Measurements from ENCODE around the gene ASAP3. TPM values are rescaled to one million over a fixed set of nuclear protein-coding genes. Genes with fewer than 3 reads are reported as not detected.
A peak's percentile ranks its signal among the peaks of the same experiment; 100 is the strongest.

Gene ASAP3
- total and polyA plus RNA-seq, 9 of the 15 experiments (the other 6 are each of a cell fraction or from before 2014, with no cell fraction given) = 1.7 to 31.2 (median 17.4) TPM

- TF ChIP-seq, protein P1, sequence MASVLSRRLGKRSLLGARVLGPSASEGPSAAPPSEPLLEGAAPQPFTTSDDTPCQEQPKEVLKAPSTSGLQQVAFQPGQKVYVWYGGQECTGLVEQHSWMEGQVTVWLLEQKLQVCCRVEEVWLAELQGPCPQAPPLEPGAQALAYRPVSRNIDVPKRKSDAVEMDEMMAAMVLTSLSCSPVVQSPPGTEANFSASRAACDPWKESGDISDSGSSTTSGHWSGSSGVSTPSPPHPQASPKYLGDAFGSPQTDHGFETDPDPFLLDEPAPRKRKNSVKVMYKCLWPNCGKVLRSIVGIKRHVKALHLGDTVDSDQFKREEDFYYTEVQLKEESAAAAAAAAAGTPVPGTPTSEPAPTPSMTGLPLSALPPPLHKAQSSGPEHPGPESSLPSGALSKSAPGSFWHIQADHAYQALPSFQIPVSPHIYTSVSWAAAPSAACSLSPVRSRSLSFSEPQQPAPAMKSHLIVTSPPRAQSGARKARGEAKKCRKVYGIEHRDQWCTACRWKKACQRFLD (CRISPR knock-in tag; IDR thresholded peaks at IDR 0.05) = 0 out of 2 replicates have a peak, but pooled peaks have one; percentile 60
- TF ChIP-seq, protein P2, sequence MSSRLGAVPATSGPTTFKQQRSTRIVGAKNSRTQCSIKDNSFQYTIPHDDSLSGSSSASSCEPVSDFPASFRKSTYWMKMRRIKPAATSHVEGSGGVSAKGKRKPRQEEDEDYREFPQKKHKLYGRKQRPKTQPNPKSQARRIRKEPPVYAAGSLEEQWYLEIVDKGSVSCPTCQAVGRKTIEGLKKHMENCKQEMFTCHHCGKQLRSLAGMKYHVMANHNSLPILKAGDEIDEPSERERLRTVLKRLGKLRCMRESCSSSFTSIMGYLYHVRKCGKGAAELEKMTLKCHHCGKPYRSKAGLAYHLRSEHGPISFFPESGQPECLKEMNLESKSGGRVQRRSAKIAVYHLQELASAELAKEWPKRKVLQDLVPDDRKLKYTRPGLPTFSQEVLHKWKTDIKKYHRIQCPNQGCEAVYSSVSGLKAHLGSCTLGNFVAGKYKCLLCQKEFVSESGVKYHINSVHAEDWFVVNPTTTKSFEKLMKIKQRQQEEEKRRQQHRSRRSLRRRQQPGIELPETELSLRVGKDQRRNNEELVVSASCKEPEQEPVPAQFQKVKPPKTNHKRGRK (tag; IDR thresholded peaks at IDR 0.05) = no peak
- TF ChIP-seq LARP7 (IDR thresholded peaks at IDR 0.05) (no peak), TFE3 (CRISPR knock-in tag; IDR thresholded peaks at IDR 0.05) (no peak), ZNF23 (CRISPR knock-in tag; IDR thresholded peaks at IDR 0.05) (no peak), U2AF2 (optimal IDR thresholded peaks at IDR 0.05; ENCODE audit: low read depth, low read length) (no peak), FUS (optimal IDR thresholded peaks at IDR 0.05; ENCODE audit: low read depth, low read length) (no peak), TAL1 (IDR thresholded peaks at IDR 0.05) (no peak), YY1 (IDR thresholded peaks at IDR 0.05; ENCODE audit: borderline replicate concordance in 1 of 3, control insufficient read depth in 1 of 3, extremely low read depth in 1 of 3, insufficient read depth in 3 of 3, insufficient read length in 1 of 3, insufficient replicate concordance in 2 of 3, low read depth in 1 of 3, low read length in 2 of 3) (peak in 1 of 3 experiments; percentile 23), RB1 (IDR thresholded peaks at IDR 0.05; ENCODE audit: low read depth) (no peak), FOXA3 (CRISPR knock-in tag; conservative IDR thresholded peaks at IDR 0.05 in 1 of 2, IDR thresholded peaks at IDR 0.05 in 1 of 2) (no peak), HDAC2 (IDR thresholded peaks at IDR 0.05) (no peak), MEIS2 (IDR thresholded peaks at IDR 0.05; ENCODE audit: partially characterized antibody) (peak; percentile 24), HNRNPUL1 (IDR thresholded peaks at IDR 0.05; ENCODE audit: low read length) (no peak), ZNF324 (CRISPR knock-in tag; IDR thresholded peaks at IDR 0.05) (no peak), SOX6 (IDR thresholded peaks at IDR 0.05) (no peak), KLF1 (tag; IDR thresholded peaks at IDR 0.05) (no peak), ZNF436 (CRISPR knock-in tag; IDR thresholded peaks at IDR 0.05) (no peak)
- TF ChIP-seq, protein P3, sequence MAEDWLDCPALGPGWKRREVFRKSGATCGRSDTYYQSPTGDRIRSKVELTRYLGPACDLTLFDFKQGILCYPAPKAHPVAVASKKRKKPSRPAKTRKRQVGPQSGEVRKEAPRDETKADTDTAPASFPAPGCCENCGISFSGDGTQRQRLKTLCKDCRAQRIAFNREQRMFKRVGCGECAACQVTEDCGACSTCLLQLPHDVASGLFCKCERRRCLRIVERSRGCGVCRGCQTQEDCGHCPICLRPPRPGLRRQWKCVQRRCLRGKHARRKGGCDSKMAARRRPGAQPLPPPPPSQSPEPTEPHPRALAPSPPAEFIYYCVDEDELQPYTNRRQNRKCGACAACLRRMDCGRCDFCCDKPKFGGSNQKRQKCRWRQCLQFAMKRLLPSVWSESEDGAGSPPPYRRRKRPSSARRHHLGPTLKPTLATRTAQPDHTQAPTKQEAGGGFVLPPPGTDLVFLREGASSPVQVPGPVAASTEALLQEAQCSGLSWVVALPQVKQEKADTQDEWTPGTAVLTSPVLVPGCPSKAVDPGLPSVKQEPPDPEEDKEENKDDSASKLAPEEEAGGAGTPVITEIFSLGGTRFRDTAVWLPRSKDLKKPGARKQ (CRISPR knock-in tag; IDR thresholded peaks at IDR 0.05) = no peak
- TF ChIP-seq, protein P4, sequence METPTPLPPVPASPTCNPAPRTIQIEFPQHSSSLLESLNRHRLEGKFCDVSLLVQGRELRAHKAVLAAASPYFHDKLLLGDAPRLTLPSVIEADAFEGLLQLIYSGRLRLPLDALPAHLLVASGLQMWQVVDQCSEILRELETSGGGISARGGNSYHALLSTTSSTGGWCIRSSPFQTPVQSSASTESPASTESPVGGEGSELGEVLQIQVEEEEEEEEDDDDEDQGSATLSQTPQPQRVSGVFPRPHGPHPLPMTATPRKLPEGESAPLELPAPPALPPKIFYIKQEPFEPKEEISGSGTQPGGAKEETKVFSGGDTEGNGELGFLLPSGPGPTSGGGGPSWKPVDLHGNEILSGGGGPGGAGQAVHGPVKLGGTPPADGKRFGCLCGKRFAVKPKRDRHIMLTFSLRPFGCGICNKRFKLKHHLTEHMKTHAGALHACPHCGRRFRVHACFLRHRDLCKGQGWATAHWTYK (CRISPR knock-in tag; IDR thresholded peaks at IDR 0.05) = no peak
- TF ChIP-seq, protein P5, sequence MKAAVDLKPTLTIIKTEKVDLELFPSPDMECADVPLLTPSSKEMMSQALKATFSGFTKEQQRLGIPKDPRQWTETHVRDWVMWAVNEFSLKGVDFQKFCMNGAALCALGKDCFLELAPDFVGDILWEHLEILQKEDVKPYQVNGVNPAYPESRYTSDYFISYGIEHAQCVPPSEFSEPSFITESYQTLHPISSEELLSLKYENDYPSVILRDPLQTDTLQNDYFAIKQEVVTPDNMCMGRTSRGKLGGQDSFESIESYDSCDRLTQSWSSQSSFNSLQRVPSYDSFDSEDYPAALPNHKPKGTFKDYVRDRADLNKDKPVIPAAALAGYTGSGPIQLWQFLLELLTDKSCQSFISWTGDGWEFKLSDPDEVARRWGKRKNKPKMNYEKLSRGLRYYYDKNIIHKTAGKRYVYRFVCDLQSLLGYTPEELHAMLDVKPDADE (conservative IDR thresholded peaks at IDR 0.05; ENCODE audit: control insufficient read depth, low read depth, low read length) = no peak
Observed at GRCh38 chr1:23403038-23403336, 81.0 kb downstream of the ASAP3 start (continued).
